Spleen (tissue), 7 donors: Measurements from ENCODE around the gene PRKCQ.

Experiments
- POLR2AphosphoS5 ChIP-seq, 3 donors: sonication (generic); formaldehyde crosslinking; IDR thresholded peaks; one replicate each; pipeline ENCODE4 v1.5.1; 2017; ENCODE audit warnings: antibody characterized with exemption in 3 of 3
- TF ChIP-seq, protein P1 (sequence below), 11 experiments: fragments of 200-600 bp in 7 of 11; fragments of 450-650 bp in 4 of 11; sonication (generic) in 4 of 11; IDR thresholded peaks in 8 of 11; conservative IDR thresholded peaks in 3 of 11; 1 replicate in 7 of 11; 2 replicates in 4 of 11; pipeline versions ENCODE4 v1.4.0 to v1.8.0; 2016 to 2021; ENCODE audit warnings: antibody characterized with exemption in 11 of 11, inconsistent platforms in 4 of 11, mild to moderate bottlenecking in 1 of 11
- donor health status: DM: no; HTN: no; CAD: no; lungs with moderate emphysema.
- donor health status: DM: no; HTN: no; CAD: no.
- donor health status: DM: no; HTN: no; CAD: no.

DNA sequence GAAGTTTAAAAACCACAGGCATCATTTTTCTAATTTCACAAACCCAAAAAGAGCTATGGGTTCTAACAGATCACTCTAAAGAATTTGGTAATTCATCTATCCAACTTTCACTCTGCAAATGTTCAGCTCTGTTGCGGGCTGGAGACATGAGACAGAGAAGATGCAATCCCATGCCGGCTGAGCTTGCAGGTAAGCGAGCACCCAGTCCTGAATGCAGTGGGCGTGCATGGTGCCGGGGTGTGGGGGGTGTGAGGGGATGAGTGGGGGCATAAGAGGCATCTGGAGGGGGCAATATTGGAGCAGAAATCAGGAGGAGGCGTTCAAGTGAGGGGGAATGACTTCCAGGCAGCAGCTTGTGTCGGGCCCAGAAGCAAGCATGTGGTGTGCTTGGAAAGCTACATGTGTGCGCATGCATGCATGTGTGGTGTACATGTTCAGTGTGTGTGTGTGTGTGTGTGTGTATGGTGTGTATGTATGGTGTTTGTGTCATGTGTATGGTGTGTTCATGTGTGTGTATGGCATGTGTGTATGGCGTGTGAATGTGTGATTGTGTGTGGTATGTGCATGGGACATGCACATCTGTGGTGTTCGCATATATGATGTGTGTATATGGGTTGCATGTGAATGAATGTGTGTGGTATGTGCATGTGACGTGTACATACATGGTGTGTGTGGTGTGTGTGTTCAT is 172.9 kb downstream of the PRKCQ start:
- no peak for TF ChIP-seq POLR2AphosphoS5 (IDR thresholded peaks at IDR 0.05)
- TF ChIP-seq, protein P1, sequence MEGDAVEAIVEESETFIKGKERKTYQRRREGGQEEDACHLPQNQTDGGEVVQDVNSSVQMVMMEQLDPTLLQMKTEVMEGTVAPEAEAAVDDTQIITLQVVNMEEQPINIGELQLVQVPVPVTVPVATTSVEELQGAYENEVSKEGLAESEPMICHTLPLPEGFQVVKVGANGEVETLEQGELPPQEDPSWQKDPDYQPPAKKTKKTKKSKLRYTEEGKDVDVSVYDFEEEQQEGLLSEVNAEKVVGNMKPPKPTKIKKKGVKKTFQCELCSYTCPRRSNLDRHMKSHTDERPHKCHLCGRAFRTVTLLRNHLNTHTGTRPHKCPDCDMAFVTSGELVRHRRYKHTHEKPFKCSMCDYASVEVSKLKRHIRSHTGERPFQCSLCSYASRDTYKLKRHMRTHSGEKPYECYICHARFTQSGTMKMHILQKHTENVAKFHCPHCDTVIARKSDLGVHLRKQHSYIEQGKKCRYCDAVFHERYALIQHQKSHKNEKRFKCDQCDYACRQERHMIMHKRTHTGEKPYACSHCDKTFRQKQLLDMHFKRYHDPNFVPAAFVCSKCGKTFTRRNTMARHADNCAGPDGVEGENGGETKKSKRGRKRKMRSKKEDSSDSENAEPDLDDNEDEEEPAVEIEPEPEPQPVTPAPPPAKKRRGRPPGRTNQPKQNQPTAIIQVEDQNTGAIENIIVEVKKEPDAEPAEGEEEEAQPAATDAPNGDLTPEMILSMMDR (IDR thresholded peaks at IDR 0.05 in 8 of 11, conservative IDR thresholded peaks at IDR 0.05 in 3 of 11), result no peak
